Loucy (cell line): ENCODE measurements around the gene ZNF664.

Experiments
- H2AFZ ChIP-seq: fragments of 200-600 bp; sonication (generic); 2 replicates; pipeline ENCODE4 v1.6.0; 2016; ENCODE audit warnings: antibody characterized with exemption, mild to moderate bottlenecking, low read length, moderate library complexity
- H3F3A ChIP-seq: fragments of 200-600 bp; 2 replicates; pipeline ENCODE4 v1.6.0; 2016; ENCODE audit warnings: antibody characterized with exemption, low read depth, mild to moderate bottlenecking
- H3K27me3 ChIP-seq: fragments of 200-600 bp; sonication (generic); 2 replicates; pipeline ENCODE4 v1.6.1; 2014; ENCODE audit warnings: low read length, mild to moderate bottlenecking; ENCODE audit not compliant: insufficient read depth, poor library complexity, severe bottlenecking
- H3K36me3 ChIP-seq: fragments of 200-600 bp; sonication (generic); 2 replicates; pipeline ENCODE4 v1.6.1; 2016; ENCODE audit warnings: low read length; ENCODE audit not compliant: insufficient read depth
- H3K4me1 ChIP-seq: fragments of 200-600 bp; sonication (generic); 2 replicates; pipeline ENCODE4 v1.5.1; 2014; ENCODE audit warnings: low read length, mild to moderate bottlenecking; ENCODE audit not compliant: insufficient read depth, poor library complexity, severe bottlenecking
- H3K4me2 ChIP-seq: fragments of 200-600 bp; sonication (generic); 2 replicates; pipeline ENCODE4 v1.6.0; 2014; ENCODE audit warnings: antibody characterized with exemption, low read length, low read depth, mild to moderate bottlenecking; ENCODE audit not compliant: poor library complexity, severe bottlenecking
- H3K4me3 ChIP-seq: fragments of 200-600 bp; sonication (generic); 2 replicates; pipeline ENCODE4 v1.5.1; 2014; ENCODE audit warnings: low read length, mild to moderate bottlenecking, mixed read lengths; ENCODE audit not compliant: poor library complexity, severe bottlenecking
- H3K79me2 ChIP-seq: fragments of 200-600 bp; sonication (generic); 2 replicates; pipeline ENCODE4 v1.6.1; 2014; ENCODE audit warnings: low read length; ENCODE audit not compliant: insufficient read depth
- H3K9ac ChIP-seq: fragments of 200-600 bp; sonication (generic); 2 replicates; pipeline ENCODE4 v1.6.0; 2014; ENCODE audit warnings: mild to moderate bottlenecking, low read depth, low read length, moderate library complexity; ENCODE audit not compliant: poor library complexity, severe bottlenecking
- H3K9me2 ChIP-seq: fragments of 200-600 bp; sonication (generic); replicated peaks from 2 replicates; pipeline ENCODE4 v1.6.1; 2016; ENCODE audit warnings: low read depth, low read length, mixed read lengths
- H3K9me3 ChIP-seq: fragments of 200-600 bp; sonication (generic); 2 replicates; pipeline ENCODE4 v1.6.1; 2014; ENCODE audit warnings: mild to moderate bottlenecking, antibody characterized with exemption, low read length, low read depth; ENCODE audit not compliant: insufficient read depth
- H4K20me1 ChIP-seq: fragments of 200-600 bp; sonication (generic); 2 replicates; pipeline ENCODE4 v1.6.0; 2014; ENCODE audit warnings: antibody characterized with exemption, low read length, mild to moderate bottlenecking; ENCODE audit not compliant: insufficient read depth, poor library complexity, severe bottlenecking
- CTCF ChIP-seq: fragments of 200-600 bp; sonication (generic); conservative IDR thresholded peaks from 2 replicates; pipeline ENCODE4 v1.5.1; 2014; ENCODE audit warnings: mild to moderate bottlenecking, antibody characterized with exemption, low read length
- EZH2phosphoT487 ChIP-seq: fragments of 200-600 bp; IDR thresholded peaks from 2 replicates; pipeline ENCODE4 v1.6.1; 2018; ENCODE audit warnings: antibody characterized with exemption, mild to moderate bottlenecking, moderate library complexity, borderline replicate concordance

ZNF664 gene

GRCh38 chr12:124020514-124020949 lies 47.5 kb downstream of the ZNF664 start:
- Histone ChIP-seq H4K20me1 (no peaks in the 10 kb centered on the region), H3K4me3 (no peak overlapping the region), H3K4me2 (no peak overlapping the region), H3K9me2 (no peaks in the 10 kb centered on the region), H3K36me3 (no peaks in the 10 kb centered on the region), H3F3A (no peaks in the 10 kb centered on the region), H3K4me1 (peaks cover 4% of the 10 kb centered on the region), H3K9ac (no peak overlapping the region), H3K79me2 (no peaks in the 10 kb centered on the region), H2AFZ (no peak overlapping the region), H3K9me3 (no peaks in the 10 kb centered on the region), H3K27me3 (no peaks in the 10 kb centered on the region)
- no peak for TF ChIP-seq EZH2phosphoT487
- TF ChIP-seq CTCF: no peak

GRCh38 chr12:124021007-124021406 lies 48.0 kb downstream of the ZNF664 start:
- Histone ChIP-seq H3K9ac (no peak overlapping the region), H3K36me3 (no peaks in the 10 kb centered on the region), H3F3A (no peaks in the 10 kb centered on the region), H3K79me2 (no peaks in the 10 kb centered on the region), H3K4me3 (no peak overlapping the region), H3K4me1 (peaks cover 4% of the 10 kb centered on the region), H3K9me2 (no peaks in the 10 kb centered on the region), H3K9me3 (no peaks in the 10 kb centered on the region), H3K27me3 (no peaks in the 10 kb centered on the region), H2AFZ (no peak overlapping the region), H3K4me2 (no peak overlapping the region), H4K20me1 (no peaks in the 10 kb centered on the region)
- TF ChIP-seq CTCF: no peak
- TF ChIP-seq EZH2phosphoT487: no peak

- no peaks in the 10 kb centered on the region for H3K79me2 ChIP-seq
- TF ChIP-seq EZH2phosphoT487 (no peak), CTCF (no peak)
- no peaks in the 10 kb centered on the region for H3K36me3 ChIP-seq
- no peak overlapping the region for H3K4me3 ChIP-seq
- H3F3A ChIP-seq: no peaks in the 10 kb centered on the region
- no peak overlapping the region for H3K4me2 ChIP-seq
- H4K20me1 ChIP-seq: no peaks in the 10 kb centered on the region
- H3K4me1 ChIP-seq: peaks cover 4% of the 10 kb centered on the region
- H3K9ac ChIP-seq: no peak overlapping the region
- no peak overlapping the region for H2AFZ ChIP-seq
- no peaks in the 10 kb centered on the region for H3K9me3 ChIP-seq
- H3K27me3 ChIP-seq: no peaks in the 10 kb centered on the region
- H3K9me2 ChIP-seq: no peaks in the 10 kb centered on the region
Measured at GRCh38 chr12:124022161-124022560, 49.1 kb downstream of the ZNF664 start.
